ENCODE data around the gene GPBP1L1.
A peak's percentile ranks its signal among the peaks of the same experiment; 100 is the strongest.

GPBP1L1 gene

GRCh38 chr1:45584351-45585109 is 101.8 kb downstream of the GPBP1L1 start:
- DNase-seq: peak; percentile 97

- peak; percentile 93 for DNase-seq
These were observed 102.5 kb downstream of the GPBP1L1 start, which contains the start of gene NASP for GRCh38 chr1:45583666-45584350. Gene NASP, plus strand, starts transcription at chr1:45584041. Its CDS starts 106 bp downstream, at chr1:45584147.

GRCh38 chr1:45583264-45583665 is 103.1 kb downstream of the GPBP1L1 start:
- peak; percentile 99 for DNase-seq
